Measurements from ENCODE around the gene RPL5. TPM values are rescaled to one million over a fixed set of nuclear protein-coding genes. Genes with fewer than 3 reads are reported as not detected.

The RPL5 gene
- total and polyA plus RNA-seq, 2 of the 4 experiments (the other 2 are of a cell fraction) = 1,406 to 1,679 TPM

DNA sequence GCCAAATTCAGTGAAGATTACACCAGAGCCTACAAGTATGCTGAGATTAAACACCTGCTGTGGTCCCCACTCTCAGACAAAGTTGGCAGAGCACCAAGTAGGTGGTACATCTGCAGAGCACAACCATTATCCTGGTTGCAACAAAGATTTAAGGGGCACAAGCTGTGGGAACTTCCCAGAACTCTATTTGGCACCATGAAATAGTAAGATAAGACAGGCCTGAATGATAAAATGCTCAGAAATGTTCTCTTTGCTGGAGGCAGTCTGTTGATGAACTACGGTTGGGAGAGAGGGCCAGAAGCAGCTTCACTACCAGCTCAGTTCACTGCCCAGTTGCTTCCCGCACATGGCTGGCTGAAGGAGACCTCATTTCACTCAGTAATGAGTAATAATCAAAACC lies 19.9 kb downstream of the RPL5 start:
- POLR2A ChIA-PET (ENCODE audit: unreplicated experiment) = no interaction called here
- dilution Hi-C loops (cut with HindIII; ENCODE audit: low sequenced_read_pairs, unreplicated experiment) = no loop called here
- DNase-seq (no peak), ATAC-seq (ENCODE audit: low read depth) (peak; percentile 14; the same call in 1 of the 2 replicates)
- TF ChIP-seq ELK1 (IDR thresholded peaks at IDR 0.05; ENCODE audit: borderline replicate concordance, low read depth, low read length) = no peak
- no peak for TF ChIP-seq RAD21 (IDR thresholded peaks at IDR 0.05; ENCODE audit: low read length)
- no peak for TF ChIP-seq RFX5 (IDR thresholded peaks at IDR 0.05; ENCODE audit: low read depth, low read length)
- no peak for TF ChIP-seq BHLHE40 (IDR thresholded peaks at IDR 0.05; ENCODE audit: low read depth, low read length)
- no peak for TF ChIP-seq FOS (IDR thresholded peaks at IDR 0.05; ENCODE audit: low read depth, low read length)
- no peak for TF ChIP-seq MAZ (IDR thresholded peaks at IDR 0.05; ENCODE audit: borderline replicate concordance, low read depth, low read length)
- TF ChIP-seq CEBPB (IDR thresholded peaks at IDR 0.05; ENCODE audit: low read depth, low read length) = no peak
- no peak for TF ChIP-seq SMC3 (IDR thresholded peaks at IDR 0.05; ENCODE audit: low read depth, low read length)
- TF ChIP-seq, protein P1, sequence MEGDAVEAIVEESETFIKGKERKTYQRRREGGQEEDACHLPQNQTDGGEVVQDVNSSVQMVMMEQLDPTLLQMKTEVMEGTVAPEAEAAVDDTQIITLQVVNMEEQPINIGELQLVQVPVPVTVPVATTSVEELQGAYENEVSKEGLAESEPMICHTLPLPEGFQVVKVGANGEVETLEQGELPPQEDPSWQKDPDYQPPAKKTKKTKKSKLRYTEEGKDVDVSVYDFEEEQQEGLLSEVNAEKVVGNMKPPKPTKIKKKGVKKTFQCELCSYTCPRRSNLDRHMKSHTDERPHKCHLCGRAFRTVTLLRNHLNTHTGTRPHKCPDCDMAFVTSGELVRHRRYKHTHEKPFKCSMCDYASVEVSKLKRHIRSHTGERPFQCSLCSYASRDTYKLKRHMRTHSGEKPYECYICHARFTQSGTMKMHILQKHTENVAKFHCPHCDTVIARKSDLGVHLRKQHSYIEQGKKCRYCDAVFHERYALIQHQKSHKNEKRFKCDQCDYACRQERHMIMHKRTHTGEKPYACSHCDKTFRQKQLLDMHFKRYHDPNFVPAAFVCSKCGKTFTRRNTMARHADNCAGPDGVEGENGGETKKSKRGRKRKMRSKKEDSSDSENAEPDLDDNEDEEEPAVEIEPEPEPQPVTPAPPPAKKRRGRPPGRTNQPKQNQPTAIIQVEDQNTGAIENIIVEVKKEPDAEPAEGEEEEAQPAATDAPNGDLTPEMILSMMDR (conservative IDR thresholded peaks at IDR 0.05; ENCODE audit: low read depth, low read length) = no peak
- no peak for TF ChIP-seq MAFK (IDR thresholded peaks at IDR 0.05; ENCODE audit: low read depth, low read length)
- TF ChIP-seq, protein P2, sequence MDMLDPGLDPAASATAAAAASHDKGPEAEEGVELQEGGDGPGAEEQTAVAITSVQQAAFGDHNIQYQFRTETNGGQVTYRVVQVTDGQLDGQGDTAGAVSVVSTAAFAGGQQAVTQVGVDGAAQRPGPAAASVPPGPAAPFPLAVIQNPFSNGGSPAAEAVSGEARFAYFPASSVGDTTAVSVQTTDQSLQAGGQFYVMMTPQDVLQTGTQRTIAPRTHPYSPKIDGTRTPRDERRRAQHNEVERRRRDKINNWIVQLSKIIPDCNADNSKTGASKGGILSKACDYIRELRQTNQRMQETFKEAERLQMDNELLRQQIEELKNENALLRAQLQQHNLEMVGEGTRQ (IDR thresholded peaks at IDR 0.05; ENCODE audit: low read depth, low read length) = no peak
- no peak for TF ChIP-seq RCOR1 (IDR thresholded peaks at IDR 0.05; ENCODE audit: insufficient replicate concordance, low read length)
- TF ChIP-seq MXI1 (IDR thresholded peaks at IDR 0.05; ENCODE audit: borderline replicate concordance, low read depth, low read length) = no peak
- no peak overlapping the region for H2AK9ac ChIP-seq (replicated peaks; ENCODE audit: low read depth, low read length, poor library complexity)
- no peak overlapping the region for H3K9ac ChIP-seq (ENCODE audit: low read depth, low read length)
- no peak overlapping the region for H3K18ac ChIP-seq (ENCODE audit: low read depth, low read length)
- H2AFZ ChIP-seq (replicated peaks; ENCODE audit: low read length, poor library complexity) = no peak overlapping the region
- H3K56ac ChIP-seq (ENCODE audit: extremely low read depth, insufficient read depth, low read length) = no peak overlapping the region
- H3K36me3 ChIP-seq (ENCODE audit: control insufficient read depth, insufficient read depth, low read length) = peaks cover 6% of the 10 kb centered on the region; the same call in 1 of the 2 replicates
- CTCF ChIA-PET = no interaction called here
- H2BK120ac ChIP-seq (ENCODE audit: low read depth, low read length) = no peak overlapping the region
- no peak overlapping the region for H3K14ac ChIP-seq (replicated peaks; ENCODE audit: low read depth, low read length)
- no peaks in the 10 kb centered on the region for H3K27me3 ChIP-seq (ENCODE audit: control insufficient read depth, insufficient read depth, low read length)
- H4K8ac ChIP-seq (ENCODE audit: low read depth in 2 of 2, low read length in 2 of 2) = no peak overlapping the region
- H3K9me3 ChIP-seq (ENCODE audit: control insufficient read depth, insufficient read depth, low read length) = no peaks in the 10 kb centered on the region; the same call in 1 of the 2 replicates
- no peak overlapping the region for H3K4me3 ChIP-seq (ENCODE audit: insufficient read depth, low read depth, low read length)
- WGBS, 2 experiments (ENCODE audit: extremely low coverage in 2 of 2, insufficient read length in 1 of 2) = no CpG with 5 or more reads among the region's 2 CpGs
- H3K4ac ChIP-seq (ENCODE audit: low read depth, low read length) = no peak overlapping the region
- H3K79me1 ChIP-seq (ENCODE audit: low read depth in 1 of 2, low read length in 2 of 2) = no peaks in the 10 kb centered on the region; a peak in 2 of 4 replicates
- H4K20me1 ChIP-seq (ENCODE audit: insufficient read depth, low read length) = no peaks in the 10 kb centered on the region
- no peak overlapping the region for H2BK15ac ChIP-seq (ENCODE audit: low read depth, low read length)
- H4K91ac ChIP-seq (ENCODE audit: insufficient read depth, low read depth, low read length) = no peak overlapping the region
- H2BK5ac ChIP-seq (ENCODE audit: low read depth, low read length, poor library complexity, severe bottlenecking) = no peak overlapping the region
- no peak overlapping the region for H4K5ac ChIP-seq (ENCODE audit: low read depth, low read length)
- no peak overlapping the region for H2BK20ac ChIP-seq (ENCODE audit: low read depth, low read length)
- H3K4me1 ChIP-seq (ENCODE audit: control insufficient read depth, insufficient read depth, low read length) = no peaks in the 10 kb centered on the region
- in situ Hi-C loops (cut with MboI; ENCODE audit: low sequenced_read_pairs) = loop anchor here (5.0 kb wide), 1 partner anchor 146 kb away; no protein-coding TSS in a partner anchor
- no peak overlapping the region for H3K23ac ChIP-seq (ENCODE audit: low read depth, low read length)
- no TSS peak for BruUV-seq (replicated peaks)
- no peak overlapping the region for H2AK5ac ChIP-seq (ENCODE audit: low read depth, low read length)
- intact Hi-C loops (cut with micrococcal nuclease) = no loop called here
- H3K27ac ChIP-seq (ENCODE audit: insufficient read depth, low read length) = no peak overlapping the region
- no peak overlapping the region for H3K4me2 ChIP-seq (ENCODE audit: low read depth, low read length)
- no peaks in the 10 kb centered on the region for H3K9me1 ChIP-seq (ENCODE audit: insufficient read depth, low read length)

All from IMR-90 (cell line).